Left lung (tissue), 10 donors: ENCODE measurements around the gene YWHAE. TPM values are rescaled to one million over a fixed set of nuclear protein-coding genes. Genes with fewer than 3 reads are reported as not detected.
"Not testable (repeated sequence)": the region's sequence is repeated elsewhere in the genome, so short reads cannot be mapped to it uniquely, and the experiment has no call there.

ENCODE experiments used
- ATAC-seq: fragments of 200-7000 bp; cut with Tn5 transposase; one replicate; pipeline ENCODE4 v1.9.1; 2020; ENCODE audit warnings: moderate library complexity
- DNase-seq, 4 donors: peaks; one replicate each; pipeline ENCODE4 v3.0.0-alpha.2; 2013 to 2020
- H3K27ac ChIP-seq, 2 donors: fragments of 200-600 bp; sonication (generic) in 1 of 2; one replicate each; pipeline versions ENCODE4 v1.5.0 to v1.8.0; 2020 to 2021
- H3K27me3 ChIP-seq, 2 donors: fragments of 200-600 bp; sonication (generic) in 1 of 2; one replicate each; pipeline versions ENCODE4 v1.5.0 to v1.8.0; 2020 to 2021
- H3K36me3 ChIP-seq, 2 donors: fragments of 200-600 bp; sonication (generic) in 1 of 2; one replicate each; pipeline versions ENCODE4 v1.5.0 to v1.8.0; 2020 to 2021
- H3K4me1 ChIP-seq, 2 donors: fragments of 200-600 bp; one replicate each; pipeline ENCODE4 v1.8.0; 2021
- H3K4me3 ChIP-seq, 2 donors: fragments of 200-600 bp; sonication (generic) in 1 of 2; one replicate each; pipeline versions ENCODE4 v1.5.0 to v1.8.0; 2020 to 2021; ENCODE audit warnings: mild to moderate bottlenecking in 1 of 2
- H3K9me3 ChIP-seq, 2 donors: fragments of 200-600 bp; sonication (generic) in 1 of 2; one replicate each; pipeline versions ENCODE4 v1.5.0 to v1.8.0; 2020 to 2021
- CTCF ChIP-seq, 2 donors: fragments of 200-600 bp; sonication (generic) in 1 of 2; IDR thresholded peaks; one replicate each; pipeline versions ENCODE4 v1.5.0 to v1.8.0; 2021; ENCODE audit warnings: antibody characterized with exemption in 2 of 2
- intact Hi-C, 2 donors: fragments of 100-400 bp; cut with DNase I; formaldehyde crosslinking; loops; one replicate each; pipeline versions ENCODE4 v1.11.2 to v1.14.2; 2022
- polyA plus RNA-seq, 6 donors: library from polyadenylated mRNA; unstranded; fragments of 120-200 nt; gene quantifications; one replicate each; pipeline ENCODE4 v1.2.1, GENCODE V29; 2013; ENCODE audit not compliant: insufficient read length in 6 of 6
- total RNA-seq, 2 donors: library from RNA; stranded (reverse); fragmentation: NEBNext Ultra II Directional; extraction: Animal tissue kit (Norgen Biotek cat#: 25700); gene quantifications; one replicate each; pipeline ENCODE4 v1.2.1, GENCODE V29; 2021
- donor health status: DM: no; HTN: yes; CAD: no.
- donor health status: DM: no; HTN: no; CAD: no.

Gene YWHAE
- total and polyA plus RNA-seq, 8 donors: 437 to 933 (median 780) TPM

- H3K9me3 ChIP-seq: no peaks in the 10 kb centered on the region
- H3K27ac ChIP-seq: no peak overlapping the region
- peaks cover 0 to under 1% of the 10 kb centered on the region in 2 donors for H3K4me1 ChIP-seq
- DNase-seq: no peak
- ATAC-seq: no peak
- H3K36me3 ChIP-seq: peaks cover 0 to 97% of the 10 kb centered on the region in 2 donors
- TF ChIP-seq CTCF (IDR thresholded peaks at IDR 0.05): no peak
- no peak overlapping the region for H3K4me3 ChIP-seq
- no peaks in the 10 kb centered on the region for H3K27me3 ChIP-seq
- intact Hi-C loops: no loop called here
These were observed 46.0 kb downstream of the YWHAE start for GRCh38 chr17:1354030-1354429.

GRCh38 chr17:1352530-1352929 lies 47.5 kb downstream of the YWHAE start:
- Histone ChIP-seq H3K4me1 (peaks cover 0 to 15% of the 10 kb centered on the region in 2 donors), H3K36me3 (peaks cover 0 to 90% of the 10 kb centered on the region in 2 donors)
- ATAC-seq, H3K27ac ChIP-seq, H3K27me3 ChIP-seq, H3K4me3 ChIP-seq, DNase-seq, H3K9me3 ChIP-seq, intact Hi-C loops: not testable (repeated sequence)

GRCh38 chr17:1351971-1352370 lies 48.1 kb downstream of the YWHAE start:
- Histone ChIP-seq H3K4me3 (no peak overlapping the region), H3K4me1 (peaks cover 0 to 19% of the 10 kb centered on the region in 2 donors), H3K27ac (no peak overlapping the region), H3K27me3 (no peaks in the 10 kb centered on the region), H3K36me3 (peaks cover 0 to 86% of the 10 kb centered on the region in 2 donors), H3K9me3 (no peaks in the 10 kb centered on the region)
- ATAC-seq: no peak
- intact Hi-C loops: no loop called here
- DNase-seq: no peak
- TF ChIP-seq CTCF (IDR thresholded peaks at IDR 0.05): no peak

GRCh38 chr17:1351275-1351674 lies 48.7 kb downstream of the YWHAE start:
- DNase-seq (no peak), ATAC-seq (no peak)
- H3K27me3 ChIP-seq: no peaks in the 10 kb centered on the region
- peaks cover 0 to 81% of the 10 kb centered on the region in 2 donors for H3K36me3 ChIP-seq
- H3K27ac ChIP-seq: no peak overlapping the region
- H3K9me3 ChIP-seq: no peaks in the 10 kb centered on the region
- TF ChIP-seq CTCF (IDR thresholded peaks at IDR 0.05): no peak
- H3K4me1 ChIP-seq: peaks cover 0 to 25% of the 10 kb centered on the region in 2 donors
- intact Hi-C loops: no loop called here
- no peak overlapping the region for H3K4me3 ChIP-seq

- Histone ChIP-seq H3K36me3 (peaks cover 11 to 78% of the 10 kb centered on the region in 2 donors), H3K9me3 (no peaks in the 10 kb centered on the region), H3K4me1 (peaks cover 0 to 34% of the 10 kb centered on the region in 2 donors), H3K27me3 (no peaks in the 10 kb centered on the region), H3K4me3 (no peak overlapping the region), H3K27ac (peak overlapping the region; percentile 68 to 71)
- intact Hi-C loops: loop anchor here in 1 of 2 donors (10.0 kb wide), 1 partner anchor 167 kb away; the partner anchor contains the start of gene INPP5K
- no peak for TF ChIP-seq CTCF (IDR thresholded peaks at IDR 0.05)
- DNase-seq: peak in 2 of 4 donors; percentile 9 to 24
- peak; percentile 62 for ATAC-seq
These were observed 52.3 kb downstream of the YWHAE start for GRCh38 chr17:1347589-1348323.
